Glomerular visceral epithelial cell (primary cell): ENCODE measurements around the gene PTPRN2.
"Not testable (repeated sequence)": the region's sequence is repeated elsewhere in the genome, so short reads cannot be mapped to it uniquely, and the experiment has no call there.

ENCODE experiments used
- DNase-seq: peaks from one replicate; pipeline ENCODE4 v3.0.0-alpha.2; 2016; ENCODE audit errors: extremely low spot score

PTPRN2 gene

GRCh38 chr7:158302274-158303070, 285.2 kb downstream of the PTPRN2 start:
- DNase-seq: no peak

DNA sequence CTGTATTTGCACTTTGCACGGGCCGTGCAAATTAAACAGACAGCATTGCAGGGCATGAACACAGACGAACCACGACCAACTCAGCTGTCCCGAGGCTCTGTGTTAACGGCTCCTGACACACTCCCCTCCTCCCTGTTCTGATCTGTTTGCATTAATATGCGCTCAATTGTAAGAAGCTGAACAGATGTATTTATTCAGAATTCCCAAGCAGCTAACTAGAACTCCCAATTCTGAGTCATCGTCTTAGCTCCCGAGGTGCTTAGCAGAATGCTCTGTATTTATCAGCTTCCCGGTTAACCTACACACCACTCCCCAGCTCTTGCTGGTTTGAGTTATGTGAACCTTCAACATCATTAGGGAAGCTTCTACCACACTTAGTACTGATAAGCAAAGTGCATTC, 286.4 kb downstream of the PTPRN2 start:
- DNase-seq: no peak

- no peak for DNase-seq
Measured at GRCh38 chr7:158300427-158300826, 287.2 kb downstream of the PTPRN2 start.

DNA sequence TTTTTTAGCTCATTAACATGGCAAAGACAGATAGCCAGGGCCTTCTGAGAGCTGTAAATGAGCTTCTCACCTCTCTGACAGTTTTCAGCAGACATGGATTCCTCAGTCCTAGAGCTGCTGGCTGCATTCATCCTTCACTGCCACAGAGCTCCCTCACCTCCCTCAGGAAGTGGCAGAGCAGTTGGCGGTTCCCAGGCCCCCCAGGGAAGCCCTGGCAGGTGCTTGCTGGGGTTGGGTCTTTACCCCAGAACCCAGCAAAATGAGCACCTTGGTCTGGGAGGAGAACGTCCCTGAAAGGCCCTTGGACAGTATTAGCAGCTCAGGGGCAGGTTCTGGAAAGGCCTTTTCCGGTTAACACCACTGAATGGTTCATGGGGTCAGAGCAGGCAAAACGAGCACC, 288.0 kb downstream of the PTPRN2 start:
- no peak for DNase-seq

GRCh38 chr7:158296798-158297104, 290.9 kb downstream of the PTPRN2 start:
- DNase-seq: no peak

GRCh38 chr7:158295966-158296797, 291.4 kb downstream of the PTPRN2 start:
- DNase-seq: no peak

- DNase-seq: not testable (repeated sequence)
Measured at GRCh38 chr7:158294468-158295215, 293.0 kb downstream of the PTPRN2 start.

GRCh38 chr7:158292948-158293347, 294.7 kb downstream of the PTPRN2 start:
- no peak for DNase-seq

DNA sequence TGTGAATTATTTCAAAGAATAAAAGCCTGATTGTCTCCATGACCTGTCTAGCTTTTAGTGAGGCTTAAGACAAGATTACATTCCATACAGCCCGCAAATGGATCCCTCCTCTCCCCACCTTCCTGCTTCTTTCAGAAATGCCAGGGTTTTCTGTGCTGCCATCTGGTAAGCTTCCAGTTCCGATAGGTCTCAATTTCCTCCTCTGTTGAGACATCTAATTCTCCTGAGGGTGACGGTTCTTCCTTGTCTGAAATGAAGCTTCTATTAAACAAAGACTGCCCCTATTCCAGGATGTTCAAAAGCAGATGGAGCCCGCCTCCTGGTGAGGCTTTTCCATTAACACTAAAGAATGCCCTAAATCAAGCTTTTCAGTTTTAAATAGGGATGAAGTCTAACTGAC, 295.6 kb downstream of the PTPRN2 start:
- DNase-seq: no peak

- no peak for DNase-seq
Measured at GRCh38 chr7:158289761-158290523, 297.7 kb downstream of the PTPRN2 start.

GRCh38 chr7:158289231-158289630, 298.4 kb downstream of the PTPRN2 start:
- DNase-seq: no peak

DNA sequence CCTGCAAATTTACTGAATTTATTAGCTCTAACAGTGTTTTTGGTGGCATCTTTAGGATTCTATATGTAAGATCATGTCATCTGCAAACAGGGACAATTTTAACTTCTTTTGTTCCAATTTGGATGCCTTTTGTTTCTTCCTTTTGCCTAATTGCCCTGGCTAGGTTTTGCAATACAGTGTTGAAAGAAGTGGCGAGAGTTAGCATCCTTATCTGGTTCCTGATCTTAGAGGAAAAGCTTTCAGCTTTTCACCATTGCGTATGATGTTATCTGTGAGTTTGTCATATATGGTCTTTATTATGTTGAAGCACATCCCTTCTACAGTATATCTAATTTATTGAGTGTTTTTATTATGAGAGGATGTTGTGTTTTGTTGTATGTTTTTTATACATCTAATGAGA, 301.4 kb downstream of the PTPRN2 start:
- no peak for DNase-seq

DNA sequence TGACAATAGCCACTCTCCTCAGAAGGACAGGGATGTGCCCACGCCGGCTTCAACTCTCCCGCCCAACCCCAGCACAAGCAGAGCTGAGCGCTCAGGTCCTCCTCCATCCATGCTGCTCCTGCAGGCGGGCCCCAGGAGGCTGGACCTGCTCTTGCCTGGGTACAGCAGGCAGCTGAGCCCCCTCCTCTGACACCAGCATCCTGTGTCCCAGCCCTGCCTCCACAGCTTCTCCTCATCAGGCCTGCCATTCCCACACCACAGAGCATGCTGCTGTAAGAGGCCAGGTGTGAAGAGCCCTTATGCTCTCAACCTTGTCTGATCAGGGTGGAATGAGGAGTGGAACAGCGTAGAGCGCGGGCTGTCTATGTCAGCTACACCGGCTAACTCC, 302.2 kb downstream of the PTPRN2 start:
- DNase-seq: no peak

DNA sequence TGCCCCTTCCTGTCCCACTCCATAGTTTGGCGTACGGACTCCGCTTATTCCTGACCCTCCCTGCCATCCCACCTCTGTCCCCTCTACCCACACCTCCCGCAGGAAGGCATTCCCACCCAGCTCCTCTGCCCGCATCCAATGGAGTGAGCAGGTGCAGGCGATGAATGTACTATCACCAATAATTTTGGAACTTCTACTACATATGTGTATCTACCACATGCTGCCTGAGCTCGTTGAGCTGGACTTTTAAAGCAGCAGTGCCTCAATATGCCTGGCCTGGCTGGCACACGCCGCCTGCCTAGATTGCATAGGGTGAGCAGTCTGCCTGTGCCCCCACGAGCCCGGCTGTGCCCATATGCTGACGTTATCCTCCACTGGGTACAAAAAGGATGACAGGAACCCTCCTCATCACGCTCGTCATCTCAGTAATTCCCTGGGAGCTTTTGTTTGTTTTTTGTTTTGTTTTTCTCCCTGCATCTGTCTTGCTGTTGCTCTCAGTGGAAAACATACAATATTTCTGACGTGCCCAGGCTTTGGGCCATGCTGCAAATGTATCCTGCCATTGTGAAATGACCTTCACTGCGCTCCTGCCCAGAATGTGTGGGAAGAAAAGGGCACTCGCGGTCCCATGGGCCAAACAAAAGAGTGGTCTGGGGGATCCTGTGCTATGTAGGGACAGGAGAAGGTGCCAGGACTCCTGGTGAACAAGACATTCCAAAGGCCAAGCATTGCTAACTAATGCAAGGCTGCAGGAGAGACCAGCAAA, 302.8 kb downstream of the PTPRN2 start:
- DNase-seq: no peak

- no peak for DNase-seq
Measured at GRCh38 chr7:158284121-158284520, 303.5 kb downstream of the PTPRN2 start.

- DNase-seq: no peak
Measured at GRCh38 chr7:158283016-158283974, 304.3 kb downstream of the PTPRN2 start.

GRCh38 chr7:158282461-158283001, 305.1 kb downstream of the PTPRN2 start:
- no peak for DNase-seq

DNA sequence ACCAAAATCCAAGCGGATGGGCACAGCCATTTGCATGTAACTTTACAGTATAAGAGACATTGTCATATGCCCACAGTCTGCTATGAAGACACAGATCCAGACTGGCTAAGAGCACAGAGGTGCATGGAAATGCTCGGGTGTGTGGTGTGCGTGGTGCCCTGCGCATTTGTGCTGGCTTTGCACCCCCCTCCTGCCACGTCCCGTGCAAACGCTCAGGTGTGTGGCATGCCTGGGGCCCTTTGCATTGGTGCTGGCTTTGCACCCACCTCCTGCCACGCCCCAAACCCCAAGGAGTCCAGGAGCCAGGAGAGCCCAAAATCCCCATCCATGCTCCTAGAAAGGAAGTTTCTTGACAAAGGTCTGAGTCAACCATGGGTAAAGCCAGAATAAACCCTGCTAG, 306.2 kb downstream of the PTPRN2 start:
- DNase-seq: no peak

DNA sequence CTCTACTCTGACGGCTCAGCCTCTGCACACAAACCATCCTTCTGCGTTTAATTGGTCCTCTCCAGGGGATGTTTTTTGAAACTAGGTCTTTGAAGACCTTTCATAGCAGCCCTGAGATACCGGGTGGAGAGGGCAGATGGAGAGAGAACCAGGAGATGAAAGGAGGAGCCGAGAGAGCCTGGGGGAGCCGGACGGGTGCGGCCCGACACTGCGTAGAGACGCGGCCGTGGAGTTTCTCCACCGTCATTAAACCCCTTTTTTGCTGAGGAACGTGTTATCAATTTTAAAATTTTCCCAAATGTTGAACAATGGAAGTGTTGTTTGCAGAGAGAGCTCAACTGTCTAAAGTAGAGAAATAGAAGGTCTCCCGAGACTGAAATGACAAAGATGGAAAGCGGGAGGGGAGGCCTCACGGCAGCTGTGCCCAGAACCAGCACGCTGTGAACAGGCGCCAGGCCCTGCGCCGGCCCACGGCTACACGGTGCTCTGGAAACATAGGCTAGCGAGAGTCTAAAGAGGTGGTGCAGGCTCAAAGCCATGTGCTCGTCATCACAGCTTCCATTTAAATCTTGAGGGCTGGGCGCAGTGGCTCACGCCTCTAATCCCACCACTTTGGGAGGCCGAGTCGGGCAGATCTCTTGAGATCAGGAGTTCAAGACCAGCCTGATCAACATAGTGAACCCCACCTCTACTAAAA, 307.0 kb downstream of the PTPRN2 start:
- DNase-seq: no peak
